Ishikawa (cell line): ENCODE measurements around the gene TGM4.

Experiments used
- CREB1 ChIP-seq: IDR thresholded peaks from 2 replicates; pipeline ENCODE4 v1.6.1; 2012; ENCODE audit warnings: low read depth
- EGR1 ChIP-seq: IDR thresholded peaks from 2 replicates; pipeline ENCODE4 v1.6.1; 2012
- EP300 ChIP-seq: IDR thresholded peaks from 2 replicates; pipeline ENCODE4 v1.6.1; 2012; ENCODE audit warnings: borderline replicate concordance
- FOXM1 ChIP-seq: IDR thresholded peaks from 2 replicates; pipeline ENCODE4 v1.6.1; 2012; ENCODE audit warnings: low read depth, borderline replicate concordance
- RAD21 ChIP-seq: IDR thresholded peaks from 2 replicates; pipeline ENCODE4 v1.6.1; 2012; ENCODE audit warnings: low read depth
- TEAD4 ChIP-seq: IDR thresholded peaks from 2 replicates; pipeline ENCODE4 v1.6.1; 2012
- YY1 ChIP-seq: IDR thresholded peaks from 2 replicates; pipeline ENCODE4 v1.6.1; 2012; ENCODE audit warnings: low read depth
- TF ChIP-seq, protein P1 (sequence below): IDR thresholded peaks from 2 replicates; pipeline ENCODE4 v1.6.1; 2012; ENCODE audit warnings: low read depth, mild to moderate bottlenecking

DNA sequence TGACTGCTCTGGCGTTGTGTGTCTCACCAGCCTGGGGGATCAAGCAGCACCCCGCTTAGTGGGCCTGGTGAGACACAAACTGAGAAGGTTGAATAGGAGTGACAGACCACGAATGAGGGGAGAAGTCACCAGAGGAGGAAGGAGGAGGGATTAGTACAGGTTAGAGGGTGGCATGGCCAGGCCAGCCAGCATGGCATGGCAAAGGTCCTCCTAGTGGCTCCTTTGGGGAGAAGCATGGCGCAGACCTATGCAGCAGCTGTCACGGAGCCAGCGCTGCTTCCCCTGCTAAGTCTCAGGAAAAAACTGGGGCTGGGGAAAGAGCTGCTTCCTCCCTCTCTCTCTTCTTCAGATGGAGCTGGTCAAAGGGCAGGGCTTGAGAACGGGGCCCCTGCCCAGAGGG, 53.0 kb downstream of the TGM4 start:
- no peak for TF ChIP-seq FOXM1
- TF ChIP-seq, protein P1, sequence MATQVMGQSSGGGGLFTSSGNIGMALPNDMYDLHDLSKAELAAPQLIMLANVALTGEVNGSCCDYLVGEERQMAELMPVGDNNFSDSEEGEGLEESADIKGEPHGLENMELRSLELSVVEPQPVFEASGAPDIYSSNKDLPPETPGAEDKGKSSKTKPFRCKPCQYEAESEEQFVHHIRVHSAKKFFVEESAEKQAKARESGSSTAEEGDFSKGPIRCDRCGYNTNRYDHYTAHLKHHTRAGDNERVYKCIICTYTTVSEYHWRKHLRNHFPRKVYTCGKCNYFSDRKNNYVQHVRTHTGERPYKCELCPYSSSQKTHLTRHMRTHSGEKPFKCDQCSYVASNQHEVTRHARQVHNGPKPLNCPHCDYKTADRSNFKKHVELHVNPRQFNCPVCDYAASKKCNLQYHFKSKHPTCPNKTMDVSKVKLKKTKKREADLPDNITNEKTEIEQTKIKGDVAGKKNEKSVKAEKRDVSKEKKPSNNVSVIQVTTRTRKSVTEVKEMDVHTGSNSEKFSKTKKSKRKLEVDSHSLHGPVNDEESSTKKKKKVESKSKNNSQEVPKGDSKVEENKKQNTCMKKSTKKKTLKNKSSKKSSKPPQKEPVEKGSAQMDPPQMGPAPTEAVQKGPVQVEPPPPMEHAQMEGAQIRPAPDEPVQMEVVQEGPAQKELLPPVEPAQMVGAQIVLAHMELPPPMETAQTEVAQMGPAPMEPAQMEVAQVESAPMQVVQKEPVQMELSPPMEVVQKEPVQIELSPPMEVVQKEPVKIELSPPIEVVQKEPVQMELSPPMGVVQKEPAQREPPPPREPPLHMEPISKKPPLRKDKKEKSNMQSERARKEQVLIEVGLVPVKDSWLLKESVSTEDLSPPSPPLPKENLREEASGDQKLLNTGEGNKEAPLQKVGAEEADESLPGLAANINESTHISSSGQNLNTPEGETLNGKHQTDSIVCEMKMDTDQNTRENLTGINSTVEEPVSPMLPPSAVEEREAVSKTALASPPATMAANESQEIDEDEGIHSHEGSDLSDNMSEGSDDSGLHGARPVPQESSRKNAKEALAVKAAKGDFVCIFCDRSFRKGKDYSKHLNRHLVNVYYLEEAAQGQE: no peak
- TF ChIP-seq RAD21: no peak
- TF ChIP-seq TEAD4: no peak
- TF ChIP-seq EP300: no peak
- no peak for TF ChIP-seq YY1
- no peak for TF ChIP-seq EGR1
- no peak for TF ChIP-seq CREB1
